Esophagus muscularis mucosa (tissue), 3 donors: ENCODE results near the gene CAMK2A.

Source experiments
- CTCF ChIP-seq, 3 experiments: fragments of 200-600 bp in 2 of 3; fragments of 450-650 bp in 1 of 3; sonication (generic) in 2 of 3; IDR thresholded peaks; one replicate each; pipeline ENCODE4 v1.5.1; 2017 to 2019; ENCODE audit warnings: antibody characterized with exemption in 3 of 3, mild to moderate bottlenecking in 2 of 3, moderate library complexity in 1 of 3
- POLR2A ChIP-seq: fragments of 450-650 bp; IDR thresholded peaks from one replicate; pipeline ENCODE4 v1.6.1; 2017; ENCODE audit warnings: antibody characterized with exemption, moderate library complexity, mild to moderate bottlenecking, low read depth
- POLR2AphosphoS5 ChIP-seq, 2 donors: sonication (generic); formaldehyde crosslinking; IDR thresholded peaks; one replicate each; pipeline ENCODE4 v1.6.1; 2017; ENCODE audit warnings: antibody characterized with exemption in 2 of 2

GRCh38 chr5:150172145-150172544 lies 117.4 kb downstream of the CAMK2A start:
- TF ChIP-seq CTCF (IDR thresholded peaks at IDR 0.05) (no peak), POLR2AphosphoS5 (IDR thresholded peaks at IDR 0.05) (no peak), POLR2A (no peak)
